Lower leg skin (tissue), 4 donors: ENCODE results near the gene MIDN. TPM values are rescaled to one million over a fixed set of nuclear protein-coding genes. Genes with fewer than 3 reads are reported as not detected.

Experiments used
- DNase-seq, 2 donors: peaks; one replicate each; pipeline ENCODE4 v3.0.0-alpha.2; 2019; ENCODE audit warnings: low spot score in 2 of 2
- H3K4me3 ChIP-seq: fragments of 200-600 bp; sonication (generic); 2 replicates; pipeline ENCODE4 v1.5.1; 2017; ENCODE audit warnings: mild to moderate bottlenecking, low read depth; ENCODE audit not compliant: poor library complexity, severe bottlenecking
- CTCF ChIP-seq, 3 donors: fragments of 450-650 bp; IDR thresholded peaks; one replicate each; pipeline ENCODE4 v1.5.1; 2016; ENCODE audit warnings: antibody characterized with exemption in 3 of 3, mild to moderate bottlenecking in 3 of 3, moderate library complexity in 2 of 3
- POLR2A ChIP-seq, 2 donors: fragments of 450-650 bp; IDR thresholded peaks; one replicate each; pipeline ENCODE4 v1.6.1; 2016 to 2017; ENCODE audit warnings: antibody characterized with exemption in 2 of 2, mild to moderate bottlenecking in 1 of 2, moderate library complexity in 1 of 2
- WGBS, 2 donors: methylation state at CpG; one replicate each; pipeline ENCODE4 v1.1.5; 2018; 5-methylcytosine and 5-hydroxymethylcytosine counted together
- intact Hi-C: fragments of 100-400 bp; cut with DNase I; formaldehyde crosslinking; loops from one replicate; pipeline ENCODE4 v1.15.0; 2023; ENCODE audit warnings: low total_unique reads
- total RNA-seq, 4 donors: library from RNA; depleted of rRNA; stranded (reverse); fragments of >200 nt; gene quantifications; one replicate each; pipeline ENCODE4 v1.1.0, GENCODE V29; 2016

Gene MIDN
- total RNA-seq, 4 donors from 2014 or later: 59.7 to 119 (median 78.7) TPM

GRCh38 chr19:1255186-1256161, 7.1 kb downstream of the MIDN start:
- no peak for DNase-seq
- no peak for TF ChIP-seq POLR2A (IDR thresholded peaks at IDR 0.05)
- TF ChIP-seq CTCF (IDR thresholded peaks at IDR 0.05): no peak
- 82 to 83% methylated on average over 48 to 51 of the region's 52 CpGs for WGBS, 2 donors
- no peak overlapping the region for H3K4me3 ChIP-seq
- intact Hi-C loops: no loop called here

- no peak overlapping the region for H3K4me3 ChIP-seq
- intact Hi-C loops: no loop called here
- WGBS, 2 donors: 81 to 86% methylated on average over 41 to 46 of the region's 46 CpGs
- TF ChIP-seq CTCF (IDR thresholded peaks at IDR 0.05) (no peak), POLR2A (IDR thresholded peaks at IDR 0.05) (no peak)
- DNase-seq: no peak
These were observed 8.5 kb downstream of the MIDN start for GRCh38 chr19:1256646-1257474.

- DNase-seq: no peak
- 57 to 58% methylated on average over 23 of the region's 23 CpGs for WGBS, 2 donors
- intact Hi-C loops: no loop called here
- no peak overlapping the region for H3K4me3 ChIP-seq
- TF ChIP-seq POLR2A (IDR thresholded peaks at IDR 0.05) (no peak), CTCF (IDR thresholded peaks at IDR 0.05) (no peak)
These were observed 9.2 kb downstream of the MIDN start for GRCh38 chr19:1257475-1258162.

- DNase-seq: no peak
- no peak for TF ChIP-seq POLR2A (IDR thresholded peaks at IDR 0.05)
- no peak overlapping the region for H3K4me3 ChIP-seq
- intact Hi-C loops: no loop called here
- WGBS, 2 donors: 52 to 70% methylated on average over 8 of the region's 8 CpGs
These were observed 9.7 kb downstream of the MIDN start for GRCh38 chr19:1258163-1258492.

- TF ChIP-seq POLR2A (IDR thresholded peaks at IDR 0.05) (no peak), CTCF (IDR thresholded peaks at IDR 0.05) (no peak)
- WGBS, 2 donors: 7 to 8% methylated on average over 15 of the region's 15 CpGs
- intact Hi-C loops: no loop called here
- DNase-seq: no peak
- no peak overlapping the region for H3K4me3 ChIP-seq
These were observed 10.4 kb downstream of the MIDN start for GRCh38 chr19:1258707-1259205.
